ENCODE results near the gene ITM2C. TPM values are rescaled to one million over a fixed set of nuclear protein-coding genes. Genes with fewer than 3 reads are reported as not detected.

ITM2C gene
- polyA plus RNA-seq, 3 donors, result 1.4 to 3.2 (median 2.9) TPM

- Histone ChIP-seq H3K79me2 (ENCODE audit: insufficient read depth, low read length) (no peaks in the 10 kb centered on the region), H3K4me2 (replicated peaks; ENCODE audit: extremely low read depth, low read length, poor library complexity, severe bottlenecking) (no peak overlapping the region), H3K4me1 (ENCODE audit: control insufficient read depth in 1 of 2, insufficient read depth in 2 of 2, low read length in 2 of 2) (peaks cover 23 to 25% of the 10 kb centered on the region in 2 donors), H3K9ac (ENCODE audit: insufficient read depth, low read length, poor library complexity, severe bottlenecking) (no peak overlapping the region), H3K9me3 (replicated peaks in 1 of 2; ENCODE audit: control insufficient read depth in 1 of 2, insufficient read depth in 1 of 2, low read length in 2 of 2) (no peaks in the 10 kb centered on the region), H4K20me1 (ENCODE audit: insufficient read depth, low read length) (no peaks in the 10 kb centered on the region), H3K27ac (ENCODE audit: low read depth in 1 of 2, low read length in 2 of 2) (no peak overlapping the region), H3K4me3 (replicated peaks in 1 of 3; ENCODE audit: low read depth in 2 of 3, low read length in 3 of 3) (no peak overlapping the region), H2AFZ (ENCODE audit: insufficient read depth, low read depth, low read length, poor library complexity, severe bottlenecking) (no peak overlapping the region), H3K27me3 (ENCODE audit: control insufficient read depth in 2 of 2, insufficient read depth in 2 of 2, low read length in 2 of 2) (no peaks in the 10 kb centered on the region), H3K36me3 (replicated peaks in 1 of 2; ENCODE audit: control insufficient read depth in 1 of 2, insufficient read depth in 2 of 2, low read length in 2 of 2) (no peaks in the 10 kb centered on the region)
- TF ChIP-seq, protein P1, sequence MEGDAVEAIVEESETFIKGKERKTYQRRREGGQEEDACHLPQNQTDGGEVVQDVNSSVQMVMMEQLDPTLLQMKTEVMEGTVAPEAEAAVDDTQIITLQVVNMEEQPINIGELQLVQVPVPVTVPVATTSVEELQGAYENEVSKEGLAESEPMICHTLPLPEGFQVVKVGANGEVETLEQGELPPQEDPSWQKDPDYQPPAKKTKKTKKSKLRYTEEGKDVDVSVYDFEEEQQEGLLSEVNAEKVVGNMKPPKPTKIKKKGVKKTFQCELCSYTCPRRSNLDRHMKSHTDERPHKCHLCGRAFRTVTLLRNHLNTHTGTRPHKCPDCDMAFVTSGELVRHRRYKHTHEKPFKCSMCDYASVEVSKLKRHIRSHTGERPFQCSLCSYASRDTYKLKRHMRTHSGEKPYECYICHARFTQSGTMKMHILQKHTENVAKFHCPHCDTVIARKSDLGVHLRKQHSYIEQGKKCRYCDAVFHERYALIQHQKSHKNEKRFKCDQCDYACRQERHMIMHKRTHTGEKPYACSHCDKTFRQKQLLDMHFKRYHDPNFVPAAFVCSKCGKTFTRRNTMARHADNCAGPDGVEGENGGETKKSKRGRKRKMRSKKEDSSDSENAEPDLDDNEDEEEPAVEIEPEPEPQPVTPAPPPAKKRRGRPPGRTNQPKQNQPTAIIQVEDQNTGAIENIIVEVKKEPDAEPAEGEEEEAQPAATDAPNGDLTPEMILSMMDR (IDR thresholded peaks at IDR 0.05), result no peak
- H3K9me3 Mint-ChIP-seq, result no peaks in the 10 kb centered on the region
- no peak overlapping the region for H3K27ac Mint-ChIP-seq
- WGBS (ENCODE audit: insufficient coverage), result 94% methylated on average over 18 of the region's 18 CpGs
- H3K4me3 Mint-ChIP-seq, result no peak overlapping the region
- intact Hi-C loops (cut with micrococcal nuclease), result no loop called here
- peaks cover 1 to 8% (median 3%) of the 10 kb centered on the region in 3 donors for H3K27me3 Mint-ChIP-seq (ENCODE audit: low read depth in 3 of 3)
- H3K36me3 Mint-ChIP-seq, result no peaks in the 10 kb centered on the region
- no peak for DNase-seq
- H3K4me1 Mint-ChIP-seq, result peaks cover 34% of the 10 kb centered on the region
Observed at GRCh38 chr2:230909841-230910545, 45.3 kb downstream of the ITM2C start.

DNA sequence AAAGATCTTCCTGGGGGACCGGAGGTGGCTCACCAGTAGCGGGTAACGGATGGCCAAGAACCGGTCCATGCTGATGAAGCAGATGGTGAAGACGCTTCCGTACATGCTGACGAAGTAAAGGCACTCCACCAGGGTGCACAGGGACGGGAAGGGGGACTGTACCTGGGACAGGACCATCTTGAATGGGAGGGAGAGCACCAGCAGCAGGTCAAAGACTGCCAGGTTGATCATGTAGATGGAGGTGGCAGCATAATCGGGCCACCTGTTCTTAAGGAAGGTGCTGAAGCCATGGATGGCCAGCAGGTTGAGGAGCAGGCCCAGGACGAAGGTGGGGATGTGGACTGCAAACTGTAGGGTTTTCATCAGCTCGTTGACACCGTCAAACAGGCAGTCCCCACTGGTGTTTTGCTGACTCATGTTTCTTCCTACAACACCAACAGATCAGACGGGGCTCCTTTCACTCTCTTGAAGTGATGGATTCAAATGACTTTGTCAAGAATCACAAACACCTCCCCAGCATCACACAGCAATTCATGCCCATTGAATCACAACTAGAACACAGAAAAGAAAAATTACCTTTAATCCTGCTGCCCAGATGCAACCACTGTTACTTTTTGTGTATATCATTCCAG is 45.9 kb downstream of the ITM2C start:
- H3K4me3 Mint-ChIP-seq, result no peak overlapping the region
- H3K36me3 Mint-ChIP-seq, result no peaks in the 10 kb centered on the region
- no peak for DNase-seq
- H4K20me1 ChIP-seq (ENCODE audit: insufficient read depth, low read length), result no peaks in the 10 kb centered on the region
- H3K9ac ChIP-seq (ENCODE audit: insufficient read depth, low read length, poor library complexity, severe bottlenecking), result no peak overlapping the region
- H3K79me2 ChIP-seq (ENCODE audit: insufficient read depth, low read length), result no peaks in the 10 kb centered on the region
- no peaks in the 10 kb centered on the region for H3K36me3 ChIP-seq (replicated peaks in 1 of 2; ENCODE audit: control insufficient read depth in 1 of 2, insufficient read depth in 2 of 2, low read length in 2 of 2)
- no peak overlapping the region for H3K27ac ChIP-seq (ENCODE audit: low read depth in 1 of 2, low read length in 2 of 2)
- H3K4me1 ChIP-seq (ENCODE audit: control insufficient read depth in 1 of 2, insufficient read depth in 2 of 2, low read length in 2 of 2), result peaks cover 25% of the 10 kb centered on the region in 2 donors
- peaks cover 34% of the 10 kb centered on the region for H3K4me1 Mint-ChIP-seq
- peaks cover 3 to 8% (median 4%) of the 10 kb centered on the region in 3 donors for H3K27me3 Mint-ChIP-seq (ENCODE audit: low read depth in 3 of 3)
- TF ChIP-seq, protein P1 (IDR thresholded peaks at IDR 0.05), result no peak
- H3K27me3 ChIP-seq (ENCODE audit: control insufficient read depth in 2 of 2, insufficient read depth in 2 of 2, low read length in 2 of 2), result no peaks in the 10 kb centered on the region
- no peak overlapping the region for H3K4me2 ChIP-seq (replicated peaks; ENCODE audit: extremely low read depth, low read length, poor library complexity, severe bottlenecking)
- no peak overlapping the region for H3K27ac Mint-ChIP-seq
- intact Hi-C loops (cut with micrococcal nuclease), result no loop called here
- no peak overlapping the region for H3K4me3 ChIP-seq (replicated peaks in 1 of 3; ENCODE audit: low read depth in 2 of 3, low read length in 3 of 3)
- H3K9me3 Mint-ChIP-seq, result peaks cover 0 to 2% (median 0%) of the 10 kb centered on the region in 7 donors
- 87% methylated on average over 9 of the region's 13 CpGs for WGBS (ENCODE audit: insufficient coverage)
- no peak overlapping the region for H2AFZ ChIP-seq (ENCODE audit: insufficient read depth, low read depth, low read length, poor library complexity, severe bottlenecking)
- H3K9me3 ChIP-seq (replicated peaks in 1 of 2; ENCODE audit: control insufficient read depth in 1 of 2, insufficient read depth in 1 of 2, low read length in 2 of 2), result no peaks in the 10 kb centered on the region

All from CD14-positive monocyte (primary cell).